DMS53 (cell line): ENCODE results near the gene GATM.
A peak's percentile ranks its signal among the peaks of the same experiment; 100 is the strongest.
"Not testable (repeated sequence)": the region's sequence is repeated elsewhere in the genome, so short reads cannot be mapped to it uniquely, and the experiment has no call there.

ENCODE experiments used
- DNase-seq: peaks from one replicate; lab custom pipeline; 2025; lab: John Stamatoyannopoulos, UW

Gene GATM

DNA sequence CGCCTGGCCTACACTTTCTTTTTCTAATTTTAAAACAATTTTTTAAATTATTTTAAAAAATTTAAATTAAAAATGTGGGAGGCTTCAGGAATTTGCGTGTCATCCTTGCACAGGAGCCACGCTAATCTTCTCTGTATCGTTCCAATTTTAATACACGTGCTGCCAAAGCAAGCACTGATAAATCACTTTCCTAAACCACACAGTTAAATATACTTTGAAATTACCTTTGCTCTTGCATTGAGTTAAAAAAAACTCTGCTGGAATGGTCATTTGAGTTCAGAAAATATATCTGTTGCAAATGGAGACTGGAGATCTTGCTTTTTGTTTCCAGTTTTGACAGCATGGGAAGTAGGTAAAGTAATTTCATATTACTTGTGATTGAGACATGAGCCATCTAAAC, 23.6 kb downstream of the GATM start:
- DNase-seq, result no peak

- DNase-seq, result no peak
Measured at GRCh38 chr15:45351227-45351626, 27.1 kb downstream of the GATM start.

GRCh38 chr15:45349623-45350022, 28.7 kb downstream of the GATM start:
- DNase-seq, result no peak

DNA sequence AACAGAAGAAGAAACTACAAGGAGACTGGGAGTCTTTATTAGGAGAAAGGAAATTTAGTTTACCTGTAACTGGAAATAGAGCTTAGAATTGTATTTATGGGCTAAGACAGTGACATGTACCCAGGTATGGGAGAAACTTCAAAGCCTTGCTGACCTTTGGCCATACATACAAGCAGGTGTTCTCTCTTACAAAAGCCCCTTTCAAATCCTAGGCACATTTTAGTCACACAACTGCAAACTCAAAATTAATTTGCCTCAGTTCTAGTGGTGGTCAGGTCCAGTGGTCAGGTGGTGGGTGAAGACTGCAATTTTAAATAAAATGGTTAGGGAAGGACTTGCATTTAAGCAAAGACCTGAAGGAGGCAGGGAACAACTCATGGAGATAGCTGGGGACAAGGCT, 30.4 kb downstream of the GATM start:
- DNase-seq, result no peak

DNA sequence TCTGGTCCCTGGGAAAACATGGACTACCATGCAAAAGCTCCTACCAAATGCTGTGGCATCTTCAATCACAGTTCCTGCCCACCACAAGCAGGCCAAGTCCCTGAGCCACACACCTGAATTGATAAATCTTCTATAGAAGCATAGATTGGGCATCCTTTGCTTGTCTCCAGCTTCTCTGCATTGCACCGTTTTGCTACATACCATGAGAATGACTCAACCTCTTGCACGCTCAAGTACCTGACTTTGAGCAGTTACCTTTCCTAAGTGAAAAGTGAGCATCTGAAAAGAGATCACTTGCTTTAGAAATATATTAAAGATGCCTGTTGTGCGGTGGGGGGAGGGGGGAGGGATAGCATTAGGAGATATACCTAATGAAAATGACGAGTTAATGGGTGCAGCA, 31.3 kb downstream of the GATM start:
- peak; percentile 31 for DNase-seq

DNA sequence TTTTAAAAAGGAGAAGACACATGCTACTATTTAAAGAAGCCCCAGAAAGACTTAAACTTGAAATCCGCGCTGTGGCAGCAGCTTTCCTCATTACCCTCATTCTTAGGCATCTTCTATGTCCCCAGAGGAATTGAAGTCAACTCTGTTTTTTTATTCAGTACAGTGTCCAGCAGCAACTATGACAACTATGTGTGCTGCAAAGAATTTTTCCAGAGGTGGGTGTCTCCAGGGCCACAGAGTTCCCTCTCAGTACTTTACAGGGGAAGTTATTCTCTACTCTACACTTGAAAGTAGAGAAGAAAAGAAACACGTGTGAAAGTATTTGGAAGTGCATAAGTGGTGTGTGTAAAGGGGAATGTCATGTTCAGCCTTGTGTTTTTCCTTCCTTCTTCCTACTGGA, 32.0 kb downstream of the GATM start:
- no peak for DNase-seq

DNA sequence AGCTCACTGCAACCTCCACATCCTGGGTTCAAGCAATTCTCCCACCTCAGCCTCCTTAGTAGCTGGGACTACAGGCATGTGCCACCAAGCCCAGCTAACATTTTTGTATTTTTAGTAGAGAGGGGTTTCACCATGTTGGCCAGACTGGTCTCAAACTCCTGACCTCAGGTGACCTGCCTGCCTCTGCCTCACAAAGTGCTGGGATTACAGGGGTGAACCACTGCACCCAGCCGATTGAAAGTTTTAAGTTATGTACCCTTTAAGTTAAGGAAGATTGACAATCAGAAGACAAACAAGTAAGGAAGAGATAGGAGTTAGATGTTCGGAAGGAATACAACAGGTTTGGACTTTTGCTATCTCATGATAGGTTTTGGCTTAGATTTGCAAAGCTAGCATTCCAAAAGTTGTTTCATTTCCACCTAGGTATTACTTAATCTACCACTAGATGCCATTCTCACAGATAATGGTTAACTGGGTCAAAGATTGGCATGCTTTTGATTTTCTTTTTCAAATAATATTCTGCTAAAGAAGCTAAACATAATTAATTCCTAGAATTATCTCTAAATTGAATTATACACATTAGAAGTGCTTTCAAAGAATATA, 35.0 kb downstream of the GATM start:
- no peak for DNase-seq

- no peak for DNase-seq
Measured at GRCh38 chr15:45341790-45342189, 36.6 kb downstream of the GATM start.

DNA sequence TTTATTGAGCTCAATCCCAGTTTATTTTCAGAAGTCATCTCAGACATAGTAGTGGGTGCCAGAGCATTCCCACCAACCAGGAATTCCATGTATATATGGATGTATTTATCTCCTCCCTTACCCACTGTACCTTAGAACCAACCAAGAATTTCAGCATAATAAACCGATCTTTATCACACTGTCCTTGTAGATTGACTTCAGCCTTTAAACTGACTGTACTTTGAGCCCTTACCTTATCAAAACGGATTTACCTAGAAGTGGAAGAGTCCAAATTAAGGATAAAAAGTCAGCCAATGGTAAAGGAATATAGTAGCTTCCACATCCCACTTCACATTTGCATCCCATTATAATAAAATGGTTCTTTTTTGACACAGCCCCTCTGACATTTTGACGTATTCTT, 37.9 kb downstream of the GATM start:
- no peak for DNase-seq

DNA sequence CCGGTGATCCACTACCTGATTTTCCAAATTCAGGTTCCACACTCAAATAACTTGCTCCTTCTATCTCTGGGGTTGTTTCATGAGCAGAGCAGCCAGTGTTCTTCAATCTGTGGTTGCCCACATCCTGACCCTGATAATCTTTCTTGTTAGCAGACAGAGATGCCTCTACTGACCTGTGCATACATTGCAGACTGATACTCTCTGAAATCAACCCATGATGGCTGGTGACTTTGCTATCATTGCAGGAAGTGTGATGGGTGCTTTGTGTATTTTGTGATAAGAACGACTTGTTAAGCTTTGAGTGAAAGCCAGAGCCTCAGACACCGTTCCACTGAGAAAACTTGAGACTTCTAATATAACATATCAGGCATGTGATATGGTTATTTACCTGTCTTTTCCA, 39.9 kb downstream of the GATM start:
- DNase-seq, result no peak

- DNase-seq, result no peak
Measured at GRCh38 chr15:45337224-45337623, 41.1 kb downstream of the GATM start.

DNA sequence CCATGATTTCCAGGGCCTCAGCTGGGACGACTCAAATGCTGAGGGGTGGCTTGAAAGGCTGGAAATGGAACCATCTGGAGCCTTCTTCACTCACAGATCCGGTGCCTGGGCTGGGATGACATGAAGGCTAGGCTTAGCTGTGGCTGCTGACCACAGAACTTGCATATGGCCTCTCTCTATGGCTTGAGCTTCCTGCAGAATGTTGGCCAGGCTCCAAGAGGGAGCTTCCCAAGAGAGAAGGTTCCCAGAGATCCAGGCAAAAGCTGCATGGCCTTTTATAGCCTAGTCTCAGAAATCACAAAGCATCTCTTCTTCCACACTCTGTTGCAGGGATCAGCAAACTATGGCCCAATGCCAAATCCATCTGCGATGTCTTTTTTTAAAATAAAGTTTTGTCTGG, 44.8 kb downstream of the GATM start:
- peak; percentile 12 for DNase-seq

DNA sequence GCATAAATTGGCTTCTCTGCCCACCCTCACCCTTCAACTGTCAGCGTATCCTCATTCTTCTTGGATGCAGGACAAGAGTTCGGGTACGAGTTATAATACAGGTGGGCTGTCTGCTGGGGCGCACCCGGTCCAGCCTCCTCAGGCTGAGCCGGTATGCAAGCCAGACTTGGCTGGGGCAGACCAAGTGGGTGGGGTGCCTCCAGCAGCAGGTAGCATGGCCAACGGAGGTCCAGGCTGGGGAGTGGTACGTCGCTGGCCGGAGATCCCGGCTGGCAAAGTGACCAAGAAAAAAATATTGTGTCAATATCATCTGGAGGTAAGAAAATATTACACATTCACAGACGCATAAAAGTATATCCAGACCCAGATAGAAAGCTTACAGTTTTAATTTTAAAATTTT, 45.6 kb downstream of the GATM start:
- DNase-seq, result no peak

DNA sequence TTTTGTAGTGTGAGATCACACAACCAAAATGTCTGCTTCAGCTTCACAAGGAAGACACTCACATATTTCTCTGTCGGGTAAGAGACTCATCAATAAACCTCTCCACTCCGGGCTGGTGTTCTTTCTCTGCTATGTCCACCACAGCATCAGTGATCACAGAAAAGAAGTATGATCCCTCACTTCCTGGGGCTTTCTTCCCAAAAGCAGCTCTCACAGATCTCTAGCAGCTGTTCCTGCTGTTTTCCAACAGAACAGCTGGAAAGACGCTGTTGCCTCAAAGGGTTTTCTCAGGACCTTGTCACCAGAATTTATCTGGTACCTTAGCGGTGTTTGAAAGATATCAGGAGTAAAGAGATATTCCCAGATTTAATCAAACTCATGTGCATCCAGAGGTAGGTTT, 46.4 kb downstream of the GATM start:
- no peak for DNase-seq

DNA sequence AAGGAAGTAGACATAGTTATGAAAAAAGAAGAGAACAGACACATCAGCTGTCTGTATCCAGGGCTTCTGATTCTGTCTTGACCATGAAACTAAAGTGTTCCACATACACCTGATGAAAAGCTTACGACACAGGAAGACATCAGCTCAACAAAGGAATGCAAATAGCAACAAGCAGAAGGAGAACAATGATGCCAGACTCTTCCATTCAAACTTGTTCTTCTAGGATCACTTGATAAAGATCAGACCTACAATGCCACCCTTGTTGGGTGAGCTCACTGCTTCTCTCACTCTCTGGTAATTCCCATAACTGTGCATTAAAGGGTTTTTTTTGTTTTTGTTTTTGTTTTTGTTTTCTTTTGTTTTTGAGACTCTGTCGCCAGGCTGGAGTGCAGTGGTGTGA, 49.7 kb downstream of the GATM start:
- no peak for DNase-seq

DNA sequence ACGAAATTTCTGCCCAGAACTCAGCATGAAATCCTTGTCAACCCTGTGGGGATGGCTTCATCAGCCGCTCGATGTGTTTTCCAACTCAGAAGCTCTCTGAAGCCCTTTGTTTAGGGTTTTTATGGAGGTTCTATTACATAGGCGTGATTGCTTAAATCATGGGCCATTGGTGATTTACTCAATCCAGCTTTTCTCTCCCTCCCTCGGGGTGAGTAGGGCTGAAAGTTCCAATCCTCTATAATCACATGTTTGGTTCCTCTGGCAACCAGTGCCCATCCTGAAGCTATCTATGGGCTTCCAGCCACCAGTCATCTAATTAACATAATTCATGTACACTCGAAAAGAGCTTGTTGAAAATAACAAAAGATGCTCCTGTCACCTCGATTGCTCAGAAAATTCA, 51.6 kb downstream of the GATM start:
- DNase-seq, result no peak

GRCh38 chr15:45326280-45326679, 52.1 kb downstream of the GATM start:
- no peak for DNase-seq

DNA sequence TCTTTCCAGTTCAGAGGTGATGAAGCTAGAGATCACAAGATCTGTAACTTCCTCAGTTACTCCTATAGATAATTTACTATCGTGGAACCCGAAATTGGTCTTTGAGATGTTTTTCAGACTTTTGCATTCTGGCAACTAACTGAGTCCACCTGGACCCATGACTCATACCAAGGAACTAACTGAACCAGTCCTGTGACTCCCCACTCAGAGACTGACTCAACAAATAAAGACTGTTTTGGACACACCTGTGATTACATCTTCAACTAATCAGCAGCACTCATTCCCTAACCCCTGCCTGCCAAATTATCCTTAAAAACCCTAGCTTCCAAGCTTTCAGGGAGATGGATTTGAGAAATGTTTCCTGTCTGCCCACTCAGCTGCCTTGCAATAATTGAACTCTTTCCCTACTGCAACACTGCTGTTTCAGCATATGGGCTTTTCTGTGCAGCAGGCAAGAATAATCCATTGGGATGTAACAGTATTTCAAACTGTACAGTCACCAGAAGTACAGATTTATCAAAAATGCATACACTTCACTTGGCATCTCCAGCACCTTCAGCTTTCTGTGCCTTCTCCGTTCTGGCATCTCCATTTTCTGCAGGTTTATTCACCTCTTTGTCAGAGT, 57.7 kb downstream of the GATM start:
- DNase-seq, result peak; percentile 58

DNA sequence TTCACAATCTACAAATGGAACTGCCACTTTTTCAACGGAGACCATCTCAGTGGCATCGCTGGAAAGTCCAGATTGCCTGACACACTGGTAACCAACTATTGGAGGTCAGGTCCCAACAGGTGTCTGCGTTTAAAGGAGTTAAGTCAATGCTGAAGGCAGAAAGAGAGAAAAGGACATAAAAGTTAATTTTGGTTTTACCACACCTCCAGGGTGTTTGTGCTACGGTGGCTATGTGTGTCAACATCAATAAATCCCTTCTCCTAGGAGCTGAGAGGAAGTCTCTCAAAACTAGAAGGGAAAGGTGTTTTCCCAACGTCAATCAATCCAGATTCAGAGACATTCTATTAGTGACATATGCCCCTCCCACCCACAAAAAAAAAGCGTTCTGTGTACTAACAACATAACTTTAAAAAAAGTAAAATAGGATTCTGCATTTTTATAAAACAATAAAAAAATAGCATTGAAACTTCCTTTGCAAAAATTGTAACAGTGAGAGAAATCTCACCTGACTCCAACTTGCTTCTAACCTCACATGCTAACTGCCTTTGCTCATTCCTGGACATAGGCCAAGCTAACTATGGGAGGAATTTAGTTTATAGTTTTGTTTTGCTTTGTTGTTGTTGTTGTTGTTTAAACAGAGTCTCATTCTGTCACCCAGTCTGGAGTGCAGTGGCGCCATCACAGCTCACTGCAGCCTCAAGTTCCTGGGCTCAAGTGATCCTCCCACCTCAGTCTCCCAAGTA, 58.7 kb downstream of the GATM start:
- no peak for DNase-seq

DNA sequence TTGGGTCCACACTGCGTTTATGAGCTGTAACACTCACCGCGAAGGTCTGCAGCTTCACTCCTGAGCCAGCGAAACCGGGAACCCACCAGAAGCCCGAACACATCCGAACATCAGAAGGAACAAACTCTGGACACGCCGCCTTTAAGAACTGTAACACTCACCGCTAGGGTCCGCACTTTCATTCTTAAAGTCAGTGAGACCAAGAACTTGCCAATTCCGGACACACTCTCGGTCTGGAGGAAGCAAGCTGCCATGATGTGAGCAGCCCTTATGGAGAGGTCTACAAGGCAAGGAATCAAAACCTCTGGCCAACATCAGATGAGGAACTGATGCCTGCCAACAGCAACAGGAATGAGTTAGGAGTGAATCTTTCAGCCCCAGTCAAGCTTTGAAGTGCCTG, 63.4 kb downstream of the GATM start:
- no peak for DNase-seq

GRCh38 chr15:45314117-45314516, 64.2 kb downstream of the GATM start:
- DNase-seq, result not testable (repeated sequence)
